ENCODE results near the gene CASP10. TPM values are rescaled to one million over a fixed set of nuclear protein-coding genes. Genes with fewer than 3 reads are reported as not detected.
A peak's percentile ranks its signal among the peaks of the same experiment; 100 is the strongest.
"Not testable (repeated sequence)": the region's sequence is repeated elsewhere in the genome, so short reads cannot be mapped to it uniquely, and the experiment has no call there.

CASP10 gene
- total RNA-seq, 4 donors from 2014 or later = 38.2 to 71.1 (median 46.2) TPM

- DNase-seq = no peak
- Histone ChIP-seq H3K27me3 (no peaks in the 10 kb centered on the region), H3K4me1 (peaks cover 0 to 4% (median 0%) of the 10 kb centered on the region in 4 donors), H3K36me3 (no peaks in the 10 kb centered on the region), H3K9me3 (no peaks in the 10 kb centered on the region), H3K4me3 (no peak overlapping the region), H3K27ac (no peak overlapping the region)
- no peak for TF ChIP-seq POLR2A (IDR thresholded peaks at IDR 0.05)
- no peak for TF ChIP-seq CTCF (IDR thresholded peaks at IDR 0.05)
Measured at GRCh38 chr2:201180010-201180409, 2.9 kb upstream of the CASP10 start.

GRCh38 chr2:201183365-201183727 is 405 bp downstream of the CASP10 start:
- no peak for DNase-seq
- H3K27ac ChIP-seq = peak overlapping the region; percentile 54 to 77 (median 66)

GRCh38 chr2:201183835-201184234 is 894 bp downstream of the CASP10 start:
- peak overlapping the region; percentile 34 to 77 (median 66) for H3K27ac ChIP-seq
- H3K4me3 ChIP-seq = peak overlapping the region; percentile 39 to 64 (median 54)
- not testable (repeated sequence) for DNase-seq

More at GRCh38 chr2:201183365-201183727, 405 bp downstream of the CASP10 start:
- H3K36me3 ChIP-seq = peaks cover 0 to 9% (median 0%) of the 10 kb centered on the region in 3 donors
- H3K9me3 ChIP-seq = no peaks in the 10 kb centered on the region
- H3K4me1 ChIP-seq = peaks cover 0 to 27% (median 0%) of the 10 kb centered on the region in 4 donors
- TF ChIP-seq POLR2A (IDR thresholded peaks at IDR 0.05) = no peak
- no peak for TF ChIP-seq CTCF (IDR thresholded peaks at IDR 0.05)
- H3K27me3 ChIP-seq = no peaks in the 10 kb centered on the region
- peak overlapping the region; percentile 39 to 64 (median 54) for H3K4me3 ChIP-seq

GRCh38 chr2:201184248-201184647 is 1.3 kb downstream of the CASP10 start:
- DNase-seq, H3K27me3 ChIP-seq, H3K9me3 ChIP-seq: not testable (repeated sequence)
- H3K27ac ChIP-seq = peak overlapping the region in 2 of 4 donors; percentile 34 to 71
- H3K36me3 ChIP-seq = peaks cover 0 to 11% (median 0%) of the 10 kb centered on the region in 3 donors
- H3K4me1 ChIP-seq = peaks cover 0 to 27% (median 0%) of the 10 kb centered on the region in 4 donors
- peak overlapping the region; percentile 39 to 64 (median 54) for H3K4me3 ChIP-seq

More at GRCh38 chr2:201183835-201184234, 894 bp downstream of the CASP10 start:
- not testable (repeated sequence) for H3K9me3 ChIP-seq, H3K27me3 ChIP-seq
- Histone ChIP-seq H3K36me3 (peaks cover 0 to 11% (median 0%) of the 10 kb centered on the region in 3 donors), H3K4me1 (peaks cover 0 to 27% (median 0%) of the 10 kb centered on the region in 4 donors)

GRCh38 chr2:201185863-201186262 is 2.9 kb downstream of the CASP10 start:
- peak in 1 of 3 donors; percentile 31 for DNase-seq
- H3K4me3 ChIP-seq = no peak overlapping the region
- H3K27ac ChIP-seq = peak overlapping the region in 2 of 4 donors; percentile 2 to 18
- no peaks in the 10 kb centered on the region for H3K27me3 ChIP-seq
- TF ChIP-seq POLR2A (IDR thresholded peaks at IDR 0.05) = no peak
- no peak for TF ChIP-seq CTCF (IDR thresholded peaks at IDR 0.05)
- H3K36me3 ChIP-seq = peaks cover 0 to 14% (median 0%) of the 10 kb centered on the region in 3 donors
- no peaks in the 10 kb centered on the region for H3K9me3 ChIP-seq
- H3K4me1 ChIP-seq = peaks cover 0 to 27% (median 0%) of the 10 kb centered on the region in 4 donors

GRCh38 chr2:201186982-201187381 is 4.0 kb downstream of the CASP10 start:
- Histone ChIP-seq H3K27ac (peak overlapping the region in 1 of 4 donors; percentile 5), H3K4me1 (peaks cover 0 to 28% (median 0%) of the 10 kb centered on the region in 4 donors), H3K4me3 (no peak overlapping the region), H3K9me3 (no peaks in the 10 kb centered on the region), H3K36me3 (peaks cover 0 to 14% (median 0%) of the 10 kb centered on the region in 3 donors), H3K27me3 (no peaks in the 10 kb centered on the region)
- no peak for TF ChIP-seq CTCF (IDR thresholded peaks at IDR 0.05)
- TF ChIP-seq POLR2A (IDR thresholded peaks at IDR 0.05) = no peak
- DNase-seq = no peak

GRCh38 chr2:201188449-201188848 is 5.5 kb downstream of the CASP10 start:
- Histone ChIP-seq H3K4me1 (peaks cover 0 to 33% (median 0%) of the 10 kb centered on the region in 4 donors), H3K27me3 (no peaks in the 10 kb centered on the region), H3K9me3 (no peaks in the 10 kb centered on the region), H3K36me3 (peaks cover 0 to 21% (median 0%) of the 10 kb centered on the region in 3 donors), H3K27ac (no peak overlapping the region), H3K4me3 (no peak overlapping the region)
- DNase-seq = no peak
- TF ChIP-seq CTCF (IDR thresholded peaks at IDR 0.05) = no peak

All from Peyer's patch (tissue), 4 donors.